ENCODE data around the gene TSEN2. TPM values are rescaled to one million over a fixed set of nuclear protein-coding genes. Genes with fewer than 3 reads are reported as not detected.

Gene TSEN2
- total and polyA plus RNA-seq, 8 donors = 10.7 to 43.0 (median 17.7) TPM

DNA sequence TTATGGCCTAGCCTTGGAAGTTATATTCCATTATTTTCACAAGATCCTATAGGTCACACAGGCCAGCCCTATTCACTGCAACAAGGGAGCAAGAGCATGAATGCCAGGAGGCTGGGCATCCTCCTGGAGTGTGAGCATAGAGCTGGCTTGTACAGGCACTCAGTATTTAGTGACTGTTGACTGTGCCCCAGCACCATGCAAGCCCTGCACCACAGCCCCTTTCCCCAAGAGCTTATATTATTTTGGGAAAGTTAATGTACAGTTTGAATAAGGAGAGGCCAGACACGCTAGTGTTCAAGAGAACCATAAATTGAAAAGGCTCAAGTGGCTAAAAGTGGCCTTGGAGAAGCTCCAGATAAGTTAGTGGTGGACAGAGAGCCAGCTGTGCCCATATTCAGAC is 32.3 kb upstream of the TSEN2 start:
- H3K36me3 ChIP-seq = no peaks in the 10 kb centered on the region
- TF ChIP-seq, protein P1, sequence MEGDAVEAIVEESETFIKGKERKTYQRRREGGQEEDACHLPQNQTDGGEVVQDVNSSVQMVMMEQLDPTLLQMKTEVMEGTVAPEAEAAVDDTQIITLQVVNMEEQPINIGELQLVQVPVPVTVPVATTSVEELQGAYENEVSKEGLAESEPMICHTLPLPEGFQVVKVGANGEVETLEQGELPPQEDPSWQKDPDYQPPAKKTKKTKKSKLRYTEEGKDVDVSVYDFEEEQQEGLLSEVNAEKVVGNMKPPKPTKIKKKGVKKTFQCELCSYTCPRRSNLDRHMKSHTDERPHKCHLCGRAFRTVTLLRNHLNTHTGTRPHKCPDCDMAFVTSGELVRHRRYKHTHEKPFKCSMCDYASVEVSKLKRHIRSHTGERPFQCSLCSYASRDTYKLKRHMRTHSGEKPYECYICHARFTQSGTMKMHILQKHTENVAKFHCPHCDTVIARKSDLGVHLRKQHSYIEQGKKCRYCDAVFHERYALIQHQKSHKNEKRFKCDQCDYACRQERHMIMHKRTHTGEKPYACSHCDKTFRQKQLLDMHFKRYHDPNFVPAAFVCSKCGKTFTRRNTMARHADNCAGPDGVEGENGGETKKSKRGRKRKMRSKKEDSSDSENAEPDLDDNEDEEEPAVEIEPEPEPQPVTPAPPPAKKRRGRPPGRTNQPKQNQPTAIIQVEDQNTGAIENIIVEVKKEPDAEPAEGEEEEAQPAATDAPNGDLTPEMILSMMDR (IDR thresholded peaks at IDR 0.05) = no peak
- TF ChIP-seq EP300 (IDR thresholded peaks at IDR 0.05) (no peak), POLR2A (IDR thresholded peaks at IDR 0.05) (no peak), POLR2AphosphoS5 (IDR thresholded peaks at IDR 0.05) (no peak)
- no peak overlapping the region for H3K4me3 ChIP-seq
- no peaks in the 10 kb centered on the region for H3K9me3 ChIP-seq
- 91 to 97% (median 96%) methylated on average over 1 of the region's 1 CpG for WGBS, 5 donors
- no peaks in the 10 kb centered on the region for H3K4me1 ChIP-seq
- intact Hi-C loops (cut with DNase I; ENCODE audit: low total_unique reads) = no loop called here
- H3K27me3 ChIP-seq = no peaks in the 10 kb centered on the region
- no peak for DNase-seq
- no peak overlapping the region for H3K27ac ChIP-seq

DNA sequence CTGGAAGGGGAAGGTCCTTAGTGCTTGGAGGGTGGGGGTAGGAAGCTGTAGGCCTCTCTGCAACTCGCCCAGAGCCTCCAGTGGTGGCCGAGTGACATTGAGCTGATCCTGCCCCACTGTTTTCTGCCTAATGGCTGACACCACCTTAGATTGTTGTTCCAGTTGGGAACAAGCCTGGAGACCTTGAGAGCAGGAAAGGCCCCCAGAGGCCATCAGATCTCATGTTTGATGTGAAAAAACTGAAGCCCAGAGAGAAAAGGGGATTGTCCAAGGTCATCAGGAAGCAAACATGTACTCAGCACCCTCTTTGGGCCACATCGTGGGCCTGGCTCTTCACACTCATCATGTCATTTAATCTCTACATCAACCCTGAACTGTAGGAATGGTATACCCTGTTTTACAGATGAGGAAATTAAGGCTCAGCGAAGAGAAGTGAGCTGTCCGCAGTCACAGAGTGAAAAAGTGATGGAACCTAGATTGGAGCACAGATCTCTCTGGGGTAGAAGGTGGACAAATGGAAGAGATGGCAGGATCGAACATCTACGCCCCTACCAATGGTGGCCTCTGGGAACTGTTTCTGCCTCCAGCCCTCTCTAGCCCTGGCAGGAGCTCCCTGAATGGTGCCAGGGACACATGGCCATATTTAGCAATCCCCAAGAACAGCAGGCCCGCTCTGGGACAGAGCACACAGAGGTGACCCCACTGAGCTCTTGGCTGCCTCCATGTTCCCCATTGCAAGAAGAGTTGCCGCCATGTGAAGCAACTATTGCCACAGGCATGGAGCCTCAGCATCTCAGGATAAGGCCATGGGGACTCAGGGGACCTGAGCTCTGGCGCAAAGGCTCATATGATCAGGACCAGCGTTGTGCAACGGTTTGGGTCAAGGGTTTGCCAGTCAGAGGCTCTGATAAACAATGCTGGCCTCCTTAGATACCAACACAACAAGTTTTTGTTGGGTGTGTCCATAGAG is 31.6 kb upstream of the TSEN2 start:
- DNase-seq = no peak
- WGBS, 5 donors = 89 to 96% (median 94%) methylated on average over 11 to 12 of the region's 12 CpGs
- Histone ChIP-seq H3K27ac (no peak overlapping the region), H3K36me3 (no peaks in the 10 kb centered on the region), H3K4me1 (no peaks in the 10 kb centered on the region), H3K27me3 (no peaks in the 10 kb centered on the region), H3K9me3 (no peaks in the 10 kb centered on the region), H3K4me3 (no peak overlapping the region)
- no peak for TF ChIP-seq POLR2A (IDR thresholded peaks at IDR 0.05)
- no peak for TF ChIP-seq POLR2AphosphoS5 (IDR thresholded peaks at IDR 0.05)
- TF ChIP-seq, protein P1 (IDR thresholded peaks at IDR 0.05) = no peak
- no peak for TF ChIP-seq EP300 (IDR thresholded peaks at IDR 0.05)
- intact Hi-C loops (cut with DNase I; ENCODE audit: low total_unique reads) = no loop called here

DNA sequence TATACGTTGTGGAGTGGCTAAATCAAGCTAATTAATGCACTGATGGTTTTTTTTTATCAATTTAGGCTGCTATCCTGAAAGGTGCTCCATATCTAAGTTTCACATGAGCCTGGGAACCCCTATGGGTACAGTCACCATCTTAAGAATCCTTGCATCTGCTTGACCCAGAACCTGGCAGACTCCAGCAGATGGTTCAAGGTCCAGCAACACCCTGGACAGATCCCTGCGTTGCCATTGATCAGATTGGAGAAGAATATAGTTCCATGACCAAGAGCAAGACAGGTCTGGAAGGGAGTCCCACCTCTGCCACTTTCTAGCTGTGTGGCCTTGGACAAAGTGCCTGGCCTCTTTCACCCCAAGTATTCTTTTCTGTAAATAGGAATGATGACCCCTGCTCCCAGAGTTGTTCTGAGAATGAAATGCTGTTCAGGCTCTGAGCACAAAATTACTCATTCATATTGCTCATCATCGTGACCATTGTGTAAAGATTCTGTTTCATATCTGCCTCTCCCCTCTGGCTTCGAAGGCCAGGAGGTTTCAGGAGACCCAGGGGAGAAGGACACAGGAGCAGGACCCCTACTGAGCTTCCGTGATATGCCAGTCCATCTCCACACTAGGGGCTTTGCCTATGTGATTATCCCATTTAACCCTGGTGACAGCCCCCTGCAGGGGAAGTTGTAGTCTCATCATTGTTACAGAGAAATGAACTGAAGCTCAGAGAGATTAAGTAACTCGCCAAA is 30.0 kb upstream of the TSEN2 start:
- TF ChIP-seq POLR2AphosphoS5 (IDR thresholded peaks at IDR 0.05) = no peak
- TF ChIP-seq EP300 (IDR thresholded peaks at IDR 0.05) = no peak
- TF ChIP-seq, protein P1 (IDR thresholded peaks at IDR 0.05) = no peak
- no peak for TF ChIP-seq POLR2A (IDR thresholded peaks at IDR 0.05)
- no peaks in the 10 kb centered on the region for H3K9me3 ChIP-seq
- no peak overlapping the region for H3K4me3 ChIP-seq
- no peaks in the 10 kb centered on the region for H3K36me3 ChIP-seq
- WGBS, 5 donors = 74 to 82% (median 77%) methylated on average over 6 of the region's 6 CpGs
- intact Hi-C loops (cut with DNase I; ENCODE audit: low total_unique reads) = no loop called here
- no peaks in the 10 kb centered on the region for H3K4me1 ChIP-seq
- no peaks in the 10 kb centered on the region for H3K27me3 ChIP-seq
- H3K27ac ChIP-seq = no peak overlapping the region
- no peak for DNase-seq

DNA sequence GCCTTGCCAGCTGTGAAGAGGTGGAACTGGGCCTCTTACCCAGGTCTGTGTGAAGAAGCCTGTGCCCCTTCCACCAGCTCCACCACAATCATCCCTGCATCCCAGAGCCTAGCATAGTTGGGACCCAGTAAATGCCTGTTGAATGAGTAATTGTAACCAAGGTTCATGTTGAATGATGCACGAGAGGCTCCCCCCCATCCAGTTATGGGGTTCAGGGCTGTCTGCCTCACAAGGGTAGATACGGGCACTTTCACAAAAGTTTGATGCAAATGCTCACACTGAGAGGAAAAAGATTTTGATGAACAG is 29.5 kb upstream of the TSEN2 start:
- Histone ChIP-seq H3K4me1 (no peaks in the 10 kb centered on the region), H3K36me3 (no peaks in the 10 kb centered on the region), H3K4me3 (no peak overlapping the region), H3K27me3 (no peaks in the 10 kb centered on the region), H3K27ac (no peak overlapping the region), H3K9me3 (no peaks in the 10 kb centered on the region)
- 85 to 100% (median 88%) methylated on average over 2 of the region's 2 CpGs for WGBS, 5 donors
- intact Hi-C loops (cut with DNase I; ENCODE audit: low total_unique reads) = no loop called here
- no peak for TF ChIP-seq POLR2AphosphoS5 (IDR thresholded peaks at IDR 0.05)
- TF ChIP-seq EP300 (IDR thresholded peaks at IDR 0.05) = no peak
- no peak for TF ChIP-seq POLR2A (IDR thresholded peaks at IDR 0.05)
- TF ChIP-seq, protein P1 (IDR thresholded peaks at IDR 0.05) = no peak
- DNase-seq = no peak

Data from stomach (tissue), 9 donors.